Measurements from ENCODE around the gene ACSF3.

The ACSF3 gene

DNA sequence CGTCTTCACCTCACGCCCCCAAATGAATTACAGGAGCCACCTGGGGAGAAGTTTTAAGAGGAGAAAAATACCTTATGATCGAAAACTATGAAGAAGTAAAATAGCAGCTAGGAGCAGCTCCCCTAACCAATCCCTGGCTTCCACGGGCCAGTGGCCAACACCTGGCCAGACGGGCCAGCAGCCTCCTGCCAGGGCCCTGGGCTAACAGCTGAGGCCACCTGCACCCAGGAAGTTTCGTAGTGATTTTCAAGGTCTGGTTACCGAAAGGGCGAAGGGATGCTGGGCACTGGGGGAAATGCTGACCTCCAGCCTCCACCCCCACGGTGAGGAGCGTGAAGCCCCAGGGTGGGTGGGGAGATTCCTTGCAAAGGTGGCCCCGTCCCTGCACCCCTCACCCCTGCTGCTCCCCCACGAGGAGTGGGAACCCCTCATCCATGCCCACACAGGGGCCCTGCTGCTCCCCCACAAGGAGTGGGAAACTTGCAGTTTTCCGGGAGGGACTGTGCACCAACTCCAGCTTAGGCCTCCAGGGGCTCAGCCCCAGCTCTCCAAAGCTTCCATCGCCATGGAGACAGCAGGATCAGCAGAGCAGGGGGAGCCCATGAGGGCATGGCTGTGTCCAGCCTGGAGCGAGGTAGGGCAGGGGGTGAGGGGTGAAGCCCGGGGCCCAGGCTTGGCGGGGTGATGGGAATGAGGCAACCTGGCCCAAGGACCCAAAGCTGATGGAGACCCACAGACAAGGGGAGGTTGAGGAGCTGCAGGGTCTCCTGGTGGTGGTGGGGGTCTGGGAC lies 31.9 kb upstream of the ACSF3 start:
- Histone ChIP-seq H3K23ac (ENCODE audit: low read length) (no peak overlapping the region), H3K4me3 (ENCODE audit: low read depth, low read length) (no peak overlapping the region), H2AFZ (ENCODE audit: insufficient read depth, low read length, poor library complexity) (no peak overlapping the region), H3K4ac (ENCODE audit: low read depth, low read length) (no peak overlapping the region), H2AK5ac (ENCODE audit: low read length) (no peak overlapping the region), H3K79me1 (ENCODE audit: low read length) (no peaks in the 10 kb centered on the region), H3K27me3 (ENCODE audit: insufficient read depth, low read length) (no peaks in the 10 kb centered on the region), H2BK5ac (ENCODE audit: low read depth, low read length, poor library complexity) (no peak overlapping the region), H4K91ac (ENCODE audit: low read depth, low read length) (no peak overlapping the region), H3K36me3 (ENCODE audit: control insufficient read depth in 1 of 2, insufficient read depth in 2 of 2, low read length in 2 of 2) (no peaks in the 10 kb centered on the region), H4K8ac (ENCODE audit: low read depth, low read length) (no peak overlapping the region), H2BK120ac (ENCODE audit: insufficient read depth, low read length, poor library complexity) (no peak overlapping the region), H3K79me2 (ENCODE audit: control insufficient read depth, insufficient read depth, low read length, poor library complexity) (no peaks in the 10 kb centered on the region), H3K9me3 (ENCODE audit: insufficient read depth, low read depth, low read length) (peaks cover 4% of the 10 kb centered on the region), H3K4me2 (ENCODE audit: low read length) (no peak overlapping the region), H3K4me1 (ENCODE audit: control insufficient read depth in 1 of 2, insufficient read depth in 2 of 2, low read length in 2 of 2) (no peaks in the 10 kb centered on the region), H3K14ac (ENCODE audit: low read length) (no peak overlapping the region), H3K27ac (ENCODE audit: low read depth, low read length) (no peak overlapping the region), H4K12ac (ENCODE audit: low read depth, low read length) (no peak overlapping the region), H3K18ac (ENCODE audit: low read length) (no peak overlapping the region), H3K9ac (ENCODE audit: low read length) (no peak overlapping the region), H2BK12ac (ENCODE audit: low read length) (no peak overlapping the region)
- no CpG with 5 or more reads among the region's 17 CpGs for WGBS (ENCODE audit: extremely low coverage, insufficient coverage, insufficient read length)
- no peak for DNase-seq

DNA sequence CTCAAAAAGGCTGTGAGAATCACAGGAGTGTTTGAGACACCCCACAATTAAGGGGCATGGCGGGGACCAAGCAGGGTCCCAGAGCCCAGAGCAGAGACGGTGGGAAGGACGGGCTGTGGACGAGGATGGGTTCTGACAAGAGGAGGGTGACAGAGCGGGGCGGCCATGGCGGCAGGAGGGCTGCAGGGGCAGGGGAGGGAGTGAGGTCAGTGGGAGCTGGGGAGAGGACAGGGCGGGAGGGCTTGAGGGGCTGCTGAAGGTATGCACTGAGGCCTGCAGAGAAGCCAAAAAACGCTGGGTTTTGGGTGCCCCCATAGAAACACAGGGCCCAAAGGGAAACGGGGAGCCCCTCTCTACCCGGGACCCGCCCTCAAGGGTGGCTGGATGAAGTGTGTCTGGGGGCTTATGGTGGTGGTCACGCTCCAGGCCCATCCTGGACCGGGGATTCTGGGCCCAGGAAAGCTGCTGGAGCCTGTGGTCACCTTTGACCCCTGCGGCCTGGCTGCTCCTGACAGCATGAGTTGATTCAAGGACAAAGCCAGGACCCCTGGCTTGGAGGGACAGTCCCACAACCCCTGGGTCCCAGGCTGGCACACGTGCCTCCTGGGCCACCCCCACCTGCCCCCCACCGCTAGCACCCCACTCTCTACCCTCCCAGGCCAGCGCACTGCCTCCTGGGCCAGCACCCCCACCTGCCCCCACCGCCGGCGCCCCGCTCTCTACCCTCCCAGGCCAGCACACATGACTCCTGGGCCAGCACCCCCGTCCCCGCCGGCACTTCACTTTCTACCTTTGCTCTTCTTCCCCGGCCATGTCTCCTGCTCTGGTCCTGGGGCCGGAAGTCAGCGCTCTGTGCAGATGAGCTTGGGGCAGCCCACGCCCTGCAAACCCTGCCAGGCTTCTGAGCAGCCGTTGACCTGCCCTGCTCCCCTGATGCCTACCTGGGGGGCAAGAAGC lies 31.0 kb upstream of the ACSF3 start:
- Histone ChIP-seq H2BK12ac (ENCODE audit: low read length) (no peak overlapping the region), H3K9ac (ENCODE audit: low read length) (no peak overlapping the region), H2AK5ac (ENCODE audit: low read length) (no peak overlapping the region), H3K4me2 (ENCODE audit: low read length) (no peak overlapping the region), H4K8ac (ENCODE audit: low read depth, low read length) (no peak overlapping the region), H3K23ac (ENCODE audit: low read length) (no peak overlapping the region), H3K18ac (ENCODE audit: low read length) (no peak overlapping the region), H3K27ac (ENCODE audit: low read depth, low read length) (no peak overlapping the region), H3K79me2 (ENCODE audit: control insufficient read depth, insufficient read depth, low read length, poor library complexity) (no peaks in the 10 kb centered on the region), H3K4me1 (ENCODE audit: control insufficient read depth in 1 of 2, insufficient read depth in 2 of 2, low read length in 2 of 2) (no peaks in the 10 kb centered on the region), H3K4ac (ENCODE audit: low read depth, low read length) (no peak overlapping the region), H3K14ac (ENCODE audit: low read length) (no peak overlapping the region), H3K36me3 (ENCODE audit: control insufficient read depth in 1 of 2, insufficient read depth in 2 of 2, low read length in 2 of 2) (no peaks in the 10 kb centered on the region), H3K79me1 (ENCODE audit: low read length) (no peaks in the 10 kb centered on the region), H3K27me3 (ENCODE audit: insufficient read depth, low read length) (no peaks in the 10 kb centered on the region), H2AFZ (ENCODE audit: insufficient read depth, low read length, poor library complexity) (no peak overlapping the region), H3K4me3 (ENCODE audit: low read depth, low read length) (no peak overlapping the region), H2BK5ac (ENCODE audit: low read depth, low read length, poor library complexity) (no peak overlapping the region), H4K91ac (ENCODE audit: low read depth, low read length) (no peak overlapping the region), H2BK120ac (ENCODE audit: insufficient read depth, low read length, poor library complexity) (no peak overlapping the region), H4K12ac (ENCODE audit: low read depth, low read length) (no peak overlapping the region), H3K9me3 (ENCODE audit: insufficient read depth, low read depth, low read length) (peaks cover 7% of the 10 kb centered on the region)
- no peak for DNase-seq
- WGBS (ENCODE audit: extremely low coverage, insufficient coverage, insufficient read length) = no CpG with 5 or more reads among the region's 30 CpGs

DNA sequence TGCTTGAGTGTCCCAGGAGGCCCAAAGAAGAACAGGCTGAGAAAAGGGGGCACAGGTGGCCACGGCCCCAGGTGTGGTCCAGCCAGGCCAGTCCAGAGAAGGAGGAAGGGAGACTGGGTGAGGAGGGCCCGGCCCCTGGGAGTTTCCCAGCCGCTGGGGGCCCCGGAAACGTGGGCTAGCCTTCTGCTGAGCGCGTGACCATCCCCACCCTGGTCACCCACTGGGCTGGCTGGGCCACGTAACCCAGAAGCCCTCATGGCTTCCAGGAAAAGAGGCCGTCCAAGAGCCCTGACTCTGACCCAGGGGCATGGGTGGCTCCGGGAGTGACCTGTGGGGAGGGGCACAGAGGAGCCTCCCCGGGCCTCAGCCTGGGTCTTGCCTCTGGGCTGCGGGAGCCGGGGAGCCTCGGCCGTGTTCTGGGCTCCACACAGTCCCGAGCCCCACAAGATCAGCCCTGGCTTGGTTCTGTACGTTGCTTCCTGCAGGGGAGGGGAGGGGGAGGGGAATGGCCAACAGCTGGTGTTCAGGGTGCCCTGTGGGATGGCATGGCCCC lies 29.8 kb upstream of the ACSF3 start:
- H2AK5ac ChIP-seq (ENCODE audit: low read length) = no peak overlapping the region
- DNase-seq = no peak
- no CpG with 5 or more reads among the region's 17 CpGs for WGBS (ENCODE audit: extremely low coverage, insufficient coverage, insufficient read length)
- no peak overlapping the region for H3K4ac ChIP-seq (ENCODE audit: low read depth, low read length)
- no peak overlapping the region for H3K4me2 ChIP-seq (ENCODE audit: low read length)
- no peak overlapping the region for H3K23ac ChIP-seq (ENCODE audit: low read length)
- no peaks in the 10 kb centered on the region for H3K27me3 ChIP-seq (ENCODE audit: insufficient read depth, low read length)
- H2BK120ac ChIP-seq (ENCODE audit: insufficient read depth, low read length, poor library complexity) = no peak overlapping the region
- H3K18ac ChIP-seq (ENCODE audit: low read length) = no peak overlapping the region
- H3K79me2 ChIP-seq (ENCODE audit: control insufficient read depth, insufficient read depth, low read length, poor library complexity) = no peaks in the 10 kb centered on the region
- no peak overlapping the region for H2BK12ac ChIP-seq (ENCODE audit: low read length)
- H4K12ac ChIP-seq (ENCODE audit: low read depth, low read length) = no peak overlapping the region
- H4K8ac ChIP-seq (ENCODE audit: low read depth, low read length) = no peak overlapping the region
- H3K14ac ChIP-seq (ENCODE audit: low read length) = no peak overlapping the region
- H3K9ac ChIP-seq (ENCODE audit: low read length) = no peak overlapping the region
- H3K27ac ChIP-seq (ENCODE audit: low read depth, low read length) = no peak overlapping the region
- no peaks in the 10 kb centered on the region for H3K79me1 ChIP-seq (ENCODE audit: low read length)
- H3K4me1 ChIP-seq (ENCODE audit: control insufficient read depth in 1 of 2, insufficient read depth in 2 of 2, low read length in 2 of 2) = no peaks in the 10 kb centered on the region
- no peak overlapping the region for H2AFZ ChIP-seq (ENCODE audit: insufficient read depth, low read length, poor library complexity)
- H3K9me3 ChIP-seq (ENCODE audit: insufficient read depth, low read depth, low read length) = peaks cover 7% of the 10 kb centered on the region
- no peak overlapping the region for H3K4me3 ChIP-seq (ENCODE audit: low read depth, low read length)
- H2BK5ac ChIP-seq (ENCODE audit: low read depth, low read length, poor library complexity) = no peak overlapping the region
- no peaks in the 10 kb centered on the region for H3K36me3 ChIP-seq (ENCODE audit: control insufficient read depth in 1 of 2, insufficient read depth in 2 of 2, low read length in 2 of 2)
- H4K91ac ChIP-seq (ENCODE audit: low read depth, low read length) = no peak overlapping the region

DNA sequence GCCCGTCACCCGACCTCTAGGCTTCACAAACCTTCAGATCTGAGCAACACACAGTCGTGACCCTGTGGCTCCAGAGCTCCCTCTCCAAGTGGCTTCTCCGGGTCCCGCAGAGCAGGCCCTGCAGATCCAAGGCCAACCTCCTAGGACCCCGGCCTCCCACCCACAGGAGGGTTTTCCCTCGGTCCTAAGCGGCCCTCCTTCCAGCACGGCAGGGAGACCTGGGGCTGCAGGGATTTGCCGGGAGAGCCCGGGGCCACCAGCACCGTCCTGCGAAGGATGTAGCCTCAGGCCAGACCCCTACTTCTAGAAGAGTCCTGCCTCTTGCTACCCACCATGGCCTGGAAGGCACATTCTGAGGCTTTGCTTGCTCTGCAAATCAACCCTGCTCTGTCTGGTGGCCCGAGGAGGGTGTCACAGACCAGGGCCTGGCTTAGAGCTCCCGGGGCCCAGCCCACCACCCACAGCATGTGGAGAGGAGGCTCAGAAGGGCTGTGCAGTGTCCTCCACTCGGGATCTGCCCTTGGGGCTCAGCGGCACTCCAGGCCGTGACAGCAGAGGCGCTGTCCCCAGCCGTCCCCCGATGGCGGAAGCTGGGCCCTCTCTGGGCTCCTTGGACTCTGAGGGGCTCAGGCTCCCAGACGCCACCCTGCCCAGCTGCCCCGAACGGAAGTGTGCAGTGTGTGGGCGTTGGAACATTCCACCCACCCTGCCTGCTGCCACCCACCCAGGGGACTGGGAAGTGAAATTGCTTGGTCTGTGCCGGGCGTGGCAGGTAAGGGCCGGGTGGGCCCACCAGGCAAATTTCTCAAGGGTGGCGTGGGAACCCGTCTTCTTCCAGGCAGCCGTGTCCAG lies 28.8 kb upstream of the ACSF3 start:
- no peak overlapping the region for H4K12ac ChIP-seq (ENCODE audit: low read depth, low read length)
- DNase-seq = no peak
- no peak overlapping the region for H2BK12ac ChIP-seq (ENCODE audit: low read length)
- no peaks in the 10 kb centered on the region for H3K4me1 ChIP-seq (ENCODE audit: control insufficient read depth in 1 of 2, insufficient read depth in 2 of 2, low read length in 2 of 2)
- H2BK5ac ChIP-seq (ENCODE audit: low read depth, low read length, poor library complexity) = no peak overlapping the region
- no peak overlapping the region for H3K4me3 ChIP-seq (ENCODE audit: low read depth, low read length)
- H4K8ac ChIP-seq (ENCODE audit: low read depth, low read length) = no peak overlapping the region
- H3K79me1 ChIP-seq (ENCODE audit: low read length) = no peaks in the 10 kb centered on the region
- WGBS (ENCODE audit: extremely low coverage, insufficient coverage, insufficient read length) = no CpG with 5 or more reads among the region's 32 CpGs
- no peaks in the 10 kb centered on the region for H3K27me3 ChIP-seq (ENCODE audit: insufficient read depth, low read length)
- no peak overlapping the region for H3K14ac ChIP-seq (ENCODE audit: low read length)
- no peak overlapping the region for H3K18ac ChIP-seq (ENCODE audit: low read length)
- no peaks in the 10 kb centered on the region for H3K36me3 ChIP-seq (ENCODE audit: control insufficient read depth in 1 of 2, insufficient read depth in 2 of 2, low read length in 2 of 2)
- no peak overlapping the region for H3K4me2 ChIP-seq (ENCODE audit: low read length)
- H4K91ac ChIP-seq (ENCODE audit: low read depth, low read length) = no peak overlapping the region
- peaks cover 14% of the 10 kb centered on the region for H3K9me3 ChIP-seq (ENCODE audit: insufficient read depth, low read depth, low read length)
- H3K9ac ChIP-seq (ENCODE audit: low read length) = no peak overlapping the region
- no peak overlapping the region for H2BK120ac ChIP-seq (ENCODE audit: insufficient read depth, low read length, poor library complexity)
- H2AK5ac ChIP-seq (ENCODE audit: low read length) = no peak overlapping the region
- H3K27ac ChIP-seq (ENCODE audit: low read depth, low read length) = no peak overlapping the region
- H3K23ac ChIP-seq (ENCODE audit: low read length) = no peak overlapping the region
- H2AFZ ChIP-seq (ENCODE audit: insufficient read depth, low read length, poor library complexity) = no peak overlapping the region
- no peaks in the 10 kb centered on the region for H3K79me2 ChIP-seq (ENCODE audit: control insufficient read depth, insufficient read depth, low read length, poor library complexity)
- no peak overlapping the region for H3K4ac ChIP-seq (ENCODE audit: low read depth, low read length)
